ENCODE data around the gene CMPK2.

DNA sequence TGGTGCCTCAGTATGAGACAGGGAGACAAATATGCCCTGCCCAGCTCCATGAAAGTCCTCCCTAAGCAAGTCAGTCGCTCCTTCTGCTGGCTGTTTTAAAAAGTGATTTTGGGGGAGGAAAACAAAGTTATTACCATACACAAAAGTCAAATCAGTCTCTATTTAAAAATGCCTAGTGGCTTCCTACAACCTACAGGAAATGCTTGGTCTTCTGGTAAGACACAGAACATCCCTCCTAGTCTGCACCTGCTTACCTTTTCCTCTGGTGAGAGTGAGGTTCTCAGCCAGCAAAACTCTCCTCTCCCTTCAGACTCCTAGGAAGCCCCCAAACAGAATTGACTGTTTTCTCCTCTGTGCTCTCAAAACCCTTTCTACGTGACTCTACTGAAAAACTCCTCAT lies 13.5 kb downstream of the CMPK2 start:
- TF ChIP-seq POLR2A (IDR thresholded peaks at IDR 0.05) = no peak
- TF ChIP-seq, protein P1, sequence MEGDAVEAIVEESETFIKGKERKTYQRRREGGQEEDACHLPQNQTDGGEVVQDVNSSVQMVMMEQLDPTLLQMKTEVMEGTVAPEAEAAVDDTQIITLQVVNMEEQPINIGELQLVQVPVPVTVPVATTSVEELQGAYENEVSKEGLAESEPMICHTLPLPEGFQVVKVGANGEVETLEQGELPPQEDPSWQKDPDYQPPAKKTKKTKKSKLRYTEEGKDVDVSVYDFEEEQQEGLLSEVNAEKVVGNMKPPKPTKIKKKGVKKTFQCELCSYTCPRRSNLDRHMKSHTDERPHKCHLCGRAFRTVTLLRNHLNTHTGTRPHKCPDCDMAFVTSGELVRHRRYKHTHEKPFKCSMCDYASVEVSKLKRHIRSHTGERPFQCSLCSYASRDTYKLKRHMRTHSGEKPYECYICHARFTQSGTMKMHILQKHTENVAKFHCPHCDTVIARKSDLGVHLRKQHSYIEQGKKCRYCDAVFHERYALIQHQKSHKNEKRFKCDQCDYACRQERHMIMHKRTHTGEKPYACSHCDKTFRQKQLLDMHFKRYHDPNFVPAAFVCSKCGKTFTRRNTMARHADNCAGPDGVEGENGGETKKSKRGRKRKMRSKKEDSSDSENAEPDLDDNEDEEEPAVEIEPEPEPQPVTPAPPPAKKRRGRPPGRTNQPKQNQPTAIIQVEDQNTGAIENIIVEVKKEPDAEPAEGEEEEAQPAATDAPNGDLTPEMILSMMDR (IDR thresholded peaks at IDR 0.05) = no peak

Measured in uterus (tissue), 2 donors.